ENCODE results near the gene CDC25A.

The CDC25A gene

DNA sequence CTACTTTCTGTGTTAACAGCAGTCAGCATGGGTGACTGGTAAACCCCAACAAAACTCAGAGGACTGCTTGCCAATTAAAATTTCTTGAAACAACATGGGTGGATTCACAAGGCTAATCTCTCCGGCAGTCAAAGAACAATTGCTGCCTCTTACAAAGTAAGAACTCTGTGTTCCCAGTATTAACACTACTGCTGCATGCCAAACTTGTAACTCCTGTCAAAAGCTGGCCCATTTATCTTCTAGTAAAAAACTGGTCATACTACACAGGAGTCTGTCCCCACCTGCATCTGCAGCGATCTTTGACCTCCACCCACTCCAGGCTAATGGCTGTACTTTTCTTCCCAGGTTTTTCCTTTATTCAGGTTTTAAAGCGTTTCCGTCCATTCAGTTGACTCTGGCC, 44.0 kb upstream of the CDC25A start:
- no peak for ATAC-seq
- TF ChIP-seq, protein P1, sequence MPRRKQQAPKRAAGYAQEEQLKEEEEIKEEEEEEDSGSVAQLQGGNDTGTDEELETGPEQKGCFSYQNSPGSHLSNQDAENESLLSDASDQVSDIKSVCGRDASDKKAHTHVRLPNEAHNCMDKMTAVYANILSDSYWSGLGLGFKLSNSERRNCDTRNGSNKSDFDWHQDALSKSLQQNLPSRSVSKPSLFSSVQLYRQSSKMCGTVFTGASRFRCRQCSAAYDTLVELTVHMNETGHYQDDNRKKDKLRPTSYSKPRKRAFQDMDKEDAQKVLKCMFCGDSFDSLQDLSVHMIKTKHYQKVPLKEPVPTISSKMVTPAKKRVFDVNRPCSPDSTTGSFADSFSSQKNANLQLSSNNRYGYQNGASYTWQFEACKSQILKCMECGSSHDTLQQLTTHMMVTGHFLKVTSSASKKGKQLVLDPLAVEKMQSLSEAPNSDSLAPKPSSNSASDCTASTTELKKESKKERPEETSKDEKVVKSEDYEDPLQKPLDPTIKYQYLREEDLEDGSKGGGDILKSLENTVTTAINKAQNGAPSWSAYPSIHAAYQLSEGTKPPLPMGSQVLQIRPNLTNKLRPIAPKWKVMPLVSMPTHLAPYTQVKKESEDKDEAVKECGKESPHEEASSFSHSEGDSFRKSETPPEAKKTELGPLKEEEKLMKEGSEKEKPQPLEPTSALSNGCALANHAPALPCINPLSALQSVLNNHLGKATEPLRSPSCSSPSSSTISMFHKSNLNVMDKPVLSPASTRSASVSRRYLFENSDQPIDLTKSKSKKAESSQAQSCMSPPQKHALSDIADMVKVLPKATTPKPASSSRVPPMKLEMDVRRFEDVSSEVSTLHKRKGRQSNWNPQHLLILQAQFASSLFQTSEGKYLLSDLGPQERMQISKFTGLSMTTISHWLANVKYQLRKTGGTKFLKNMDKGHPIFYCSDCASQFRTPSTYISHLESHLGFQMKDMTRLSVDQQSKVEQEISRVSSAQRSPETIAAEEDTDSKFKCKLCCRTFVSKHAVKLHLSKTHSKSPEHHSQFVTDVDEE (CRISPR knock-in tag; IDR thresholded peaks at IDR 0.05): no peak
- no peak for TF ChIP-seq ARNTL (CRISPR knock-in tag; IDR thresholded peaks at IDR 0.05; ENCODE audit: borderline replicate concordance, low read depth)
- TF ChIP-seq ZNF8 (CRISPR knock-in tag; IDR thresholded peaks at IDR 0.05): no peak
- no peak for TF ChIP-seq ZNF70 (CRISPR knock-in tag; IDR thresholded peaks at IDR 0.05)
- TF ChIP-seq ZNF565 (CRISPR knock-in tag; conservative IDR thresholded peaks at IDR 0.05; ENCODE audit: low read depth): no peak
- no peak for TF ChIP-seq BACH2 (CRISPR knock-in tag; IDR thresholded peaks at IDR 0.05; ENCODE audit: borderline replicate concordance)
- TF ChIP-seq, protein P2, sequence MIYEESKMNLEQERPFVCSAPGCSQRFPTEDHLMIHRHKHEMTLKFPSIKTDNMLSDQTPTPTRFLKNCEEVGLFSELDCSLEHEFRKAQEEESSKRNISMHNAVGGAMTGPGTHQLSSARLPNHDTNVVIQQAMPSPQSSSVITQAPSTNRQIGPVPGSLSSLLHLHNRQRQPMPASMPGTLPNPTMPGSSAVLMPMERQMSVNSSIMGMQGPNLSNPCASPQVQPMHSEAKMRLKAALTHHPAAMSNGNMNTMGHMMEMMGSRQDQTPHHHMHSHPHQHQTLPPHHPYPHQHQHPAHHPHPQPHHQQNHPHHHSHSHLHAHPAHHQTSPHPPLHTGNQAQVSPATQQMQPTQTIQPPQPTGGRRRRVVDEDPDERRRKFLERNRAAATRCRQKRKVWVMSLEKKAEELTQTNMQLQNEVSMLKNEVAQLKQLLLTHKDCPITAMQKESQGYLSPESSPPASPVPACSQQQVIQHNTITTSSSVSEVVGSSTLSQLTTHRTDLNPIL (CRISPR knock-in tag; IDR thresholded peaks at IDR 0.05; ENCODE audit: low read depth): no peak
- no peak for TF ChIP-seq TOX (CRISPR knock-in tag; IDR thresholded peaks at IDR 0.05; ENCODE audit: borderline replicate concordance)
- no peak for TF ChIP-seq ISL1 (CRISPR knock-in tag; IDR thresholded peaks at IDR 0.05)
- TF ChIP-seq ZC3H10 (CRISPR knock-in tag; IDR thresholded peaks at IDR 0.05): no peak
- no peak for TF ChIP-seq ZFP3 (CRISPR knock-in tag; IDR thresholded peaks at IDR 0.05)
- TF ChIP-seq TCF4 (CRISPR knock-in tag; IDR thresholded peaks at IDR 0.05; ENCODE audit: borderline replicate concordance): no peak
- TF ChIP-seq PPARA (CRISPR knock-in tag; IDR thresholded peaks at IDR 0.05; ENCODE audit: borderline replicate concordance): no peak
- TF ChIP-seq, protein P3, sequence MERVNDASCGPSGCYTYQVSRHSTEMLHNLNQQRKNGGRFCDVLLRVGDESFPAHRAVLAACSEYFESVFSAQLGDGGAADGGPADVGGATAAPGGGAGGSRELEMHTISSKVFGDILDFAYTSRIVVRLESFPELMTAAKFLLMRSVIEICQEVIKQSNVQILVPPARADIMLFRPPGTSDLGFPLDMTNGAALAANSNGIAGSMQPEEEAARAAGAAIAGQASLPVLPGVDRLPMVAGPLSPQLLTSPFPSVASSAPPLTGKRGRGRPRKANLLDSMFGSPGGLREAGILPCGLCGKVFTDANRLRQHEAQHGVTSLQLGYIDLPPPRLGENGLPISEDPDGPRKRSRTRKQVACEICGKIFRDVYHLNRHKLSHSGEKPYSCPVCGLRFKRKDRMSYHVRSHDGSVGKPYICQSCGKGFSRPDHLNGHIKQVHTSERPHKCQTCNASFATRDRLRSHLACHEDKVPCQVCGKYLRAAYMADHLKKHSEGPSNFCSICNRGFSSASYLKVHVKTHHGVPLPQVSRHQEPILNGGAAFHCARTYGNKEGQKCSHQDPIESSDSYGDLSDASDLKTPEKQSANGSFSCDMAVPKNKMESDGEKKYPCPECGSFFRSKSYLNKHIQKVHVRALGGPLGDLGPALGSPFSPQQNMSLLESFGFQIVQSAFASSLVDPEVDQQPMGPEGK (CRISPR knock-in tag; IDR thresholded peaks at IDR 0.05; ENCODE audit: borderline replicate concordance): no peak
- TF ChIP-seq OSR1 (CRISPR knock-in tag; IDR thresholded peaks at IDR 0.05): no peak
- TF ChIP-seq, protein P4, sequence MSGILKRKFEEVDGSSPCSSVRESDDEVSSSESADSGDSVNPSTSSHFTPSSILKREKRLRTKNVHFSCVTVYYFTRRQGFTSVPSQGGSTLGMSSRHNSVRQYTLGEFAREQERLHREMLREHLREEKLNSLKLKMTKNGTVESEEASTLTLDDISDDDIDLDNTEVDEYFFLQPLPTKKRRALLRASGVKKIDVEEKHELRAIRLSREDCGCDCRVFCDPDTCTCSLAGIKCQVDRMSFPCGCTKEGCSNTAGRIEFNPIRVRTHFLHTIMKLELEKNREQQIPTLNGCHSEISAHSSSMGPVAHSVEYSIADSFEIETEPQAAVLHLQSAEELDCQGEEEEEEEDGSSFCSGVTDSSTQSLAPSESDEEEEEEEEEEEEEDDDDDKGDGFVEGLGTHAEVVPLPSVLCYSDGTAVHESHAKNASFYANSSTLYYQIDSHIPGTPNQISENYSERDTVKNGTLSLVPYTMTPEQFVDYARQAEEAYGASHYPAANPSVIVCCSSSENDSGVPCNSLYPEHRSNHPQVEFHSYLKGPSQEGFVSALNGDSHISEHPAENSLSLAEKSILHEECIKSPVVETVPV (CRISPR knock-in tag; IDR thresholded peaks at IDR 0.05): no peak
- no peak for TF ChIP-seq GLIS3 (CRISPR knock-in tag; IDR thresholded peaks at IDR 0.05)

DNA sequence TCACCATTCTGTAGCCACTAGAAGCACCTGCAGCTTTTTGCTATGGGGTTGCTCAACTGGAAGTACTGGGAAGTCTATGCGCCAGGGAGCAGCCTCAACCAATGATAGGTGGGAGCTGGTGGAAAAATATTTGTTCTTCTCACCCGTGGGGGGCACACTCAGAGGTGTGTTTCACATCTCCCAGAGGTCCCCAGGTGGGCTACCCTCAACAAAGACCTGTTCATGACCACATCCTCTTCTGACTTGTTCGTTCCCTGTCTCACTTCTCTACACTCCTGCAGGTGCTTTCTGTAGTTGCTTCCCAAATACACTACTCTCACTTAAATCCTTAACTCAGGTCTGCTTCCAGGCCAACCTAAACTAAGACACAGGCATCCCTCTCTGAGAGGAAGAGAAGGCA, 38.7 kb upstream of the CDC25A start:
- TF ChIP-seq ISL1 (CRISPR knock-in tag; IDR thresholded peaks at IDR 0.05): no peak
- TF ChIP-seq, protein P5, sequence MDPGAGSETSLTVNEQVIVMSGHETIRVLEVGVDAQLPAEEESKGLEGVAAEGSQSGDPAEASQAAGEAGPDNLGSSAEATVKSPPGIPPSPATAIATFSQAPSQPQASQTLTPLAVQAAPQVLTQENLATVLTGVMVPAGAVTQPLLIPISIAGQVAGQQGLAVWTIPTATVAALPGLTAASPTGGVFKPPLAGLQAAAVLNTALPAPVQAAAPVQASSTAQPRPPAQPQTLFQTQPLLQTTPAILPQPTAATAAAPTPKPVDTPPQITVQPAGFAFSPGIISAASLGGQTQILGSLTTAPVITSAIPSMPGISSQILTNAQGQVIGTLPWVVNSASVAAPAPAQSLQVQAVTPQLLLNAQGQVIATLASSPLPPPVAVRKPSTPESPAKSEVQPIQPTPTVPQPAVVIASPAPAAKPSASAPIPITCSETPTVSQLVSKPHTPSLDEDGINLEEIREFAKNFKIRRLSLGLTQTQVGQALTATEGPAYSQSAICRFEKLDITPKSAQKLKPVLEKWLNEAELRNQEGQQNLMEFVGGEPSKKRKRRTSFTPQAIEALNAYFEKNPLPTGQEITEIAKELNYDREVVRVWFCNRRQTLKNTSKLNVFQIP (CRISPR knock-in tag; IDR thresholded peaks at IDR 0.05; ENCODE audit: borderline replicate concordance, low read depth): no peak
- TF ChIP-seq RARB (CRISPR knock-in tag; IDR thresholded peaks at IDR 0.05): no peak
- TF ChIP-seq PPARA (CRISPR knock-in tag; IDR thresholded peaks at IDR 0.05; ENCODE audit: borderline replicate concordance): no peak
- TF ChIP-seq ZFP30 (CRISPR knock-in tag; IDR thresholded peaks at IDR 0.05): no peak
- TF ChIP-seq, protein P1 (CRISPR knock-in tag; IDR thresholded peaks at IDR 0.05): no peak
- no peak for TF ChIP-seq ZFP3 (CRISPR knock-in tag; IDR thresholded peaks at IDR 0.05)
- no peak for TF ChIP-seq TCF4 (CRISPR knock-in tag; IDR thresholded peaks at IDR 0.05; ENCODE audit: borderline replicate concordance)
- no peak for TF ChIP-seq BACH2 (CRISPR knock-in tag; IDR thresholded peaks at IDR 0.05; ENCODE audit: borderline replicate concordance)
- no peak for TF ChIP-seq OSR1 (CRISPR knock-in tag; IDR thresholded peaks at IDR 0.05)
- TF ChIP-seq ARNTL (CRISPR knock-in tag; IDR thresholded peaks at IDR 0.05; ENCODE audit: borderline replicate concordance, low read depth): no peak
- TF ChIP-seq, protein P2 (CRISPR knock-in tag; IDR thresholded peaks at IDR 0.05; ENCODE audit: low read depth): no peak
- TF ChIP-seq SNAI2 (CRISPR knock-in tag; IDR thresholded peaks at IDR 0.05): no peak
- no peak for TF ChIP-seq TOX (CRISPR knock-in tag; IDR thresholded peaks at IDR 0.05; ENCODE audit: borderline replicate concordance)
- TF ChIP-seq ZNF565 (CRISPR knock-in tag; conservative IDR thresholded peaks at IDR 0.05; ENCODE audit: low read depth): no peak
- TF ChIP-seq ZNF8 (CRISPR knock-in tag; IDR thresholded peaks at IDR 0.05): no peak
- no peak for TF ChIP-seq ZC3H10 (CRISPR knock-in tag; IDR thresholded peaks at IDR 0.05)
- TF ChIP-seq, protein P3 (CRISPR knock-in tag; IDR thresholded peaks at IDR 0.05; ENCODE audit: borderline replicate concordance): no peak
- ATAC-seq: no peak

All from SK-N-SH treated with all-trans-retinoic acid at 6 μM for 48 hours (cell line).